NCI-H2196 (cell line): ENCODE measurements around the gene CYTH1.

Experiments used
- DNase-seq: peaks from one replicate; lab custom pipeline; 2025; ENCODE audit not compliant: unreplicated experiment; lab: John Stamatoyannopoulos, UW

Gene CYTH1

DNA sequence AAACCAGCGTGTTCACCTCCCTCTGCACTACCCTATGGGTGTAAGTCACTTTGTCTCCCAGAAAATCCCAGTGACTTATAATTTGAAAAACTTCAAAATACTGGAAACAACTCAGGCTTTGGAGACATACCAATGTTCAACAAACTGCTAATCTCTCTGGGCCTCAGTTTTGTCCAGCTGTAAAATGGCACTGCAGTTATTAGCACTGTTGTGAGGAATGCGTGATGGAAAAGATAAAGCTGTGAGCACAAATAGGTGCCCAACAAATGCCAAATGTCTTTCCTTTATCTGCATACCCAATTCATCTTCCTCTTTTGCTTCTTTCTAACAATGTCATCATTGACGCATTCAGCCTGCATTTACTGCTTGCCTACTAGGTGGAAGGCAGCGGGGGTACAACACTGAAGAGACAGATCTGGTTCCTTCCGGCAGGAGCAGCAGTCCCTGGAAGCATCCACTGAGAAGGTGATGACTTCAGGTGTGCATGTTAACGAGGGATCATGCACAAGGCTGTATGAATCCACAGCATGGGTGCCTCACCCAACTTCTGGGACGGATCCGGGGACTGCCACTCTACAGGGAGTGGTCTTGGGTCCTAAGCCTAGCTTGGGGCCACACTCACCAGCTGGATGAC lies 63.4 kb downstream of the CYTH1 start:
- DNase-seq: no peak

DNA sequence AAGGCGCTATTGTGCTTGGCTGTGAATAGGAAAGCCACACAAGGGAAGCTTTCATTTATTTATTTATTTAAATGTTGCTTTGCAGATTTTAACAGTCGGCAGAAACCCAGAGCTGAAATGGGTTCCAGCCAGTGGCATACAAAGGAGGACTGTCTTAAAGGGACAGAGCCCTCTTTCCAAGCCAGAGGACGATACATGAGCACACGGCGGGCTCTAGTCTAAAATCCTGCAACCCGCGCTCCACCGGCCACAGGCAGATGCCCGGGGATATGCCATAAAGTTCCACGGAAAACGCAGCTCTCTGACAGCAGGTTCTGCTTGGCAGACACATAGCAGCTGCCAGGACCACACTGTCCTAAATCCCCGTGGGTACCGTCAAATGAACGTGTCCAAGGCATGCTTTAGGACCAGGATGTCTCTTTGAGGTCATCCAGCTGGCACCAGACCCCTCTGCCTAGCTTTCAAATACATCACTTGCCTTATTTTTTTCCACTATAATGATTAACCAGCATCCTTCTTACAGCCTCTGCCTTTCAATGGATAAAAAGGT lies 64.6 kb downstream of the CYTH1 start:
- peak; percentile 67 for DNase-seq

DNA sequence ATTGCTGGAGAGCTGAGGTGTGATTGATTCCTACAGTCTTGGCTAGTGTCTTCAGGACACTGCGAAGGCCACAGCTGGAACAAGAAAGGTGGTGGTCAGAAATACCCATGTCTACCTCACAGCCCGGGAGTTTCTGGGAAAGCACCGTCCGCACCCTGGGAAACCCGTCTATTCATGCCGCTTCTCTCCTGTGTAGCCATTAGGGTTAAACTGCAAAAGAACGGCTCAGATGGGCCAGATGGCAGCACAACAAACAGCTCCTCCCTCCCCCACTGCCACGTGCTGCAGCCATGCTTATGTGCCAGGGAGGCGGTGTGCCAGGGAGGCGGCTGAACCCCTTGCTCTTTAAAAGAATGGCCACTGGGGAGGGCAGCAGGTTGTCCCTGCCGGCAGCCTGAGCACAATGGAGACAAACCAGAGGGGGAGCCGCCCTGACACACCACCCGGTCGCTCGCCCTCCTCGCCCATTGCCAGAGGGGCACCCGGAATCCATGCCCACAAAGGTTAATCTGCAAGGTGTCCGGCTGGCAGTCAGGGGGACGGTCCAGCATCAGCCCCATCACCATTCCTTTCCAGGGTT lies 65.2 kb downstream of the CYTH1 start:
- DNase-seq: peak; percentile 92

DNA sequence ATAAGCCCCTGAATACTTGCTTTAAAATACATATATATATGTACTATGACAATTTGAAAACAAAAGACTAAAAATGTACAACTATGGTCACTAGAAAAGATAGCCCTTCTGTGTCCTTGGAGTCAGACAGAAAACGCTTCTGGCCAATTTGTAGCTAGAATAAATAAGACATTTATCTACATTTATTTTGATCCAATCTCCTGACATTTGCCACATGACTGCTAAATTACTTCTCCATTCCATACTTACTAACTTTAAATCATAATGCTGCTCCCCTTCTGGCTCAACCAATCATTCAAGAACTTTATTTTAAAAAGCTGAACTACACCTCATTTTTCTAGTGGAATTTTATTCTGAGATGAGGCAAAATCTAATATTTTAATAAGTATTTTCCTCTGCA lies 65.8 kb downstream of the CYTH1 start:
- no peak for DNase-seq

DNA sequence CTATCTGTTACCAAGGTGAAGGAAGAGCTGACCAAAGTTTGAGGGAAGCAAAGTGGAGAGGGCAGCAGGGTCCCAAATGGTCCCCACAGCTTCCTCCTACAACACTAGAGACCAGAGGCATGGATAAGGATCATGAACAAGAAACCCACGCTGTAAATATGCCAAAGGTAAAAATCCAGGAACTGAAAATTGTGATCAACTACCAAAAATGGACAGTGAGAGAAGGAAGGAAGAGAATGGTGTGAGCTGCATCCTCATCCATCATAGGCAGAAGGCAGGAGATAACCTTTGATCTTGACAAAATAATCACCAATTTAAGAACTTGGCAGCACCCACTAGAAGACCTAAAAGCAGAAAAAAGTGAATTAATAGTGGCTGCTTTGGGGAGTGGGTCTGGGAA lies 66.2 kb downstream of the CYTH1 start:
- DNase-seq: no peak

DNA sequence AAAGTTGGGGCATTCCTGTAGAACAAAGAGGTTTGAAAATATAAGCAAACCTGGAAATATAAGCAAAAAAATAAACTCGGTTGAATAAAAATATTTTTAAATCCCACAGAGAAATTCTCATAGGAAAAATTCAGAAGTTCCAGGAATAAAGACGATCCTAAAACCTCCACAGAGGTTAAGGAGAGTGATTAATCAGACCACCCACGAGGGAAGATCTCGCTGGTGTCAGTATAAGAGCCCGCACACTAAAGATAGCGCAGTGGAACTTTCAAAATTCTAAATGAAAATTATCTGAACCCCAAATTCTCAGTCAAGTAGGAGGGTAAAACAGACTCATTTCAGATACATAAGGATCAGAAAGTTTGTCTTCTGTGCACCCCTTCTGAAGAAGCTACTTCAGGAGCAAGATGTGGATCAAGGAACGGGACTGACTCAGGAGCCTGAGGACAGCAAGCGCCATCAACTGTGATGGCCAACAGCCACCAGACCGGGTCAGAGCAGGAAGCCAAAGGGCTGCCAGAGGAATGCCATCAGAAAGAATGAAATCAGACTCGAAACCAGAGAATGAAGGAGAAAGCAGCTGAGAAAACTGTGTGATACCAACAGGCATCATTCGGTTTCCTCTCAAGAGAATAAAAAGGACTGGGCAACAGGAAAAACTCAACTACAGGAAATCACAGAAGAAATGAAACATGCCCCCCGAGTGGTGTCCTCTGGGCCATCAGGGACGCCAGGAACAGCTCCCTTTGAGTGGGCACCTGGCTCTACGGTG lies 66.9 kb downstream of the CYTH1 start:
- no peak for DNase-seq

DNA sequence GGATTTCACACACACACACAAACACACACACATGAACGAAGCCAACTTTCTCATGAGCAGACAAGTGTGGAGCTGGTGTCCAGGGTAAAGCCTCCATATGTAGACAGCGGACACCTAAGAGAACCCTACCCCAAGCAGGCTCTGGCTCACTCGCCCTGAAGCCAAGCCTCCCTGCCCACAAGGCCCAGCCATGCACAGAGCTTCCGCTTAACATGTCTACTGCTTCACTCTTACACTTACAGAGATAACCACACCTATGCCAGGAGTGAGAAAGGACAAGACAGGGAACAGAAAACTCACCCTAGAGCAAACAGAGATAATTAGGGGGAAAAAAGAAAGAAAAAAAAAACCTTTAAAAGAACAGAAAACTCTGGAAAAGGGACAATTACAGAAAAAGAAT lies 67.5 kb downstream of the CYTH1 start:
- no peak for DNase-seq

DNA sequence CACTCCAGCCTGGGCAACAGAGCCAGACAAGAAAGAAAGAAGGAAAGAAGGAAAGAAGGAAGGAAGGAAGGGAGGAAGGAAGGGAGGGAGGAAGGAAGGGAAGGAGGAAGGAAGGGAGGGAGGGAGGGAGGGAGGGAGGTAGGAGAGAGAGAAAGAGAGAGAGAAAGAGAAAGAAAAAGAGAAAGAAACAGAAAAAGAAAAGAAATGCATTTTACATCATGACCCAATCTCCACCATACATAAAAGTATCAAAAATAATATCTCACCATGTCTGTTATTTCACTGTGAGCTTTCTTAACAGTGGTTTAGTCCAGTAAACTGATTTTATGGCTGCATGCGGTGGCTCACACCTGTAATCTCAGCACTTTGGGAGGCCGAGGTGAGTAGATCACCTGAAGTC lies 70.0 kb downstream of the CYTH1 start:
- DNase-seq: no peak

DNA sequence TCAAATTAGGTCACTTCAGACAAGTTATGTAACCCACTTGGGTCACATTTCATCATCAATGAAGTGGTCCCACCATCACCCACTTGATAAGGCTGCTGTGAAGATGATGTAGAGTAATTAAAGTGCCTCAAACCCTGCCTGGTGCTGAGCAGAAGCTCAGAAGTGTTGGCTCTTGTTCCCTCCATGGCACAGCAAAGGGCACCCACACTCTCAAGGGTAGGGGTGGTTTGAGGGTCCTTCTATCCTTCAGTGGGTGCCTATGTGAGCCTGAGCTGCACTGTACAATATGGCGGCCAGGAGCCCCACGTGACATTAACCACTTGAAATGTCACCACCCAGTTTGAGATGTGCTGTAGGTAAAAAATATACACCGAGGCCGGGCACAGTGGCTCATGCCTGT lies 71.5 kb downstream of the CYTH1 start:
- DNase-seq: no peak

DNA sequence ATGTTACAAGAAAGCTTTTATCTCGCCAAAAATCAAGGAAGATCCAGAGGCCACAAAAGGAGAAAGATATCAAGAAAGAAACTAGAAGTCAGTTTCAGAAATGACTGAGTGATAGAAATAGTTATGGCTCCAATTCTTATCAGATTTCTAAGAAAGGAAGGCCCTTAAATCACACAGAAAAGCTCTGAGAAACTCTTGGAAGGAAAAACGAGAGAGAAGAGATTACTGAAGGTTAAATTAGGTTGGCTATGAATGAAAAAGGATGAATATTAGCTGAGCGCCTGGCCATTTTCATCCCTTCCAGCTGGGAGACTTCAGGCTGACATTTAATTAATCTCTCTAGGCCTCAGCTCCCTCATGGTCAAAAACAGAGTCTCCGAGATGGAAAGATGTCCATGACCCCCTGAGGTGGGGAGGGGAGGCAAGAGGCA lies 72.3 kb downstream of the CYTH1 start:
- no peak for DNase-seq

DNA sequence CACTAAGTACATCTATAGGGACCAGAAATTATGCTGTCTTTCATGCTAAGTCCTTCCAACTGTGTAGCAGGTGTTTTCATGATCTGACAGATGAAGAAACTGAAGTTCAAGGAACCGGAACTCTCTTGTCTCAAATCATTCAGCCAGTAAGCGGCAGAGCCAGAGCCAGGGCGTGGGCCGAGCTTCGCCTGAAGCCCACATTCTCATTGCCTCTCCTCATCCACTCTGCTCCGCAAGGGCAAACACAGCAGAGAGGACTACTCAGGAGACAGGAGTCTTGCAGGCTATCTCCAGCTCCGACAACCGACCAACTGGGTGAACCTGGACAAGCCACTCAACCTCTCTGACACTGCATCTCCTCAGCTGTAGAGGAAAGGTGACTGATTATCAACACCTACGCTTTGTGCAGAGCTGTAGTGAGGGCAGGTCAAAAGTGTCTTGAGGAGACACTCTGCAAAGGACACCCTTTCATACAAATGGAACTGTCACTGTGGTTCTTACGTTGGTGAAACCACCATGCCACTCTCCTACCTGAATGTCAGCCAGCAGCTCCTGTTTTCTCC lies 72.9 kb downstream of the CYTH1 start:
- DNase-seq: no peak

DNA sequence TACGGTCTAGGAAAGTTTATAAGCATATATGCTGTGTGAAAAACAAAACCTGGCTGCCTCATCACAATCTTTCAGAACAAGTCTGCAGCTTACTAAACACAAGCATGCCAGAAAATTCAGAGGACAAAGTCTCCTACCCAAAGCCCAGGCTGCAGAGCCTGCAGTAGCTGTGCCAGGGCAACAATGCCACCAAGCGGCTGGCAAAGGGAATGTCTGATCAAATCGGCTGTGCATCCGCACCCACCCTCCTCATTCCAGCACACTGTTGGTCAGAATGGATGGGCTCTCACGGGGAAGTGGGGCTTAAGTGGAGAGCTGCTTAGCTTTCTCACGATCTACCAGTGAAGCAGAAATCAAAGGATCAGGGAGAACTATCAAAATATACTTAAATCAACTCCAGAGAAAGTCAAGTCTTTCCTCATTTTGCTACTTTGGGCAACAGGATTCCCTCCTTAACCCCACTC lies 73.5 kb downstream of the CYTH1 start:
- peak; percentile 84 for DNase-seq

DNA sequence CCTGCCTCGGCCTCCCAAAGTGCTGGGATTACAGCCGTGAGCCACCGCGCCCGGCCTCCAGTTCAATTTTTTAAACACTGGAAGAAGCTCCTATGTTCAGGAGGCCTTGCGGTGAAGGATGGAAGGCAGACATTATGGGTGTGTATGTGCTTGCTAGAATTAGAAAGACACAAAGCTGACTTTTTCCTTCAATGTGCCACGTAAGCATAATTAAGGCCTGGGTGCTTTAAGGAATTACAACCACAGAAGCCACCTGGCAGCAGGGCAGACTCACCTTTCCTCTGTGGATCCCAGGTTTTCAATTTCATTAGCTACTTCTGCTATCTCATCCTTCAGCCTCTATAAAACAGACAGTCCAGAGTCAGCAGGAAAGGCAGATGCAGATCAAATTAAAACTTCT lies 74.2 kb downstream of the CYTH1 start:
- no peak for DNase-seq

DNA sequence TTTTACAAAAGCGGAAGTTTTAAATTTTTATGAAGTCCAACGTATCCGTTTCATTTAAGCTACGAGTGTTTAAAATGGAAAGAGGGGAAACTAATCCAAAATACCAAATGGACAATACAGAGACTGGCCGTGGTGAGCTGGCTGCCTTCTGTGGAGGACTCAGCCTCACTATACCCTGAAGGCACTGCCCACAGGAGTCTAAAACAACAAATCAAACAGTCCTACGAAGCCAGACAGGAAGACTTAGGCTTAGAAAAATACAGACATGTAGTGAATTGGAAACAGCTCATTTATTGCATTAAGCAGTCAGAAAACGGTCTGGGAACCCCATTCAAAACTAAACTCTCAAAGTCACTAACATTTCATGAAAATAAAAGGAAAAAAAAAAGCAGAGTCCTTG lies 75.1 kb downstream of the CYTH1 start:
- no peak for DNase-seq

DNA sequence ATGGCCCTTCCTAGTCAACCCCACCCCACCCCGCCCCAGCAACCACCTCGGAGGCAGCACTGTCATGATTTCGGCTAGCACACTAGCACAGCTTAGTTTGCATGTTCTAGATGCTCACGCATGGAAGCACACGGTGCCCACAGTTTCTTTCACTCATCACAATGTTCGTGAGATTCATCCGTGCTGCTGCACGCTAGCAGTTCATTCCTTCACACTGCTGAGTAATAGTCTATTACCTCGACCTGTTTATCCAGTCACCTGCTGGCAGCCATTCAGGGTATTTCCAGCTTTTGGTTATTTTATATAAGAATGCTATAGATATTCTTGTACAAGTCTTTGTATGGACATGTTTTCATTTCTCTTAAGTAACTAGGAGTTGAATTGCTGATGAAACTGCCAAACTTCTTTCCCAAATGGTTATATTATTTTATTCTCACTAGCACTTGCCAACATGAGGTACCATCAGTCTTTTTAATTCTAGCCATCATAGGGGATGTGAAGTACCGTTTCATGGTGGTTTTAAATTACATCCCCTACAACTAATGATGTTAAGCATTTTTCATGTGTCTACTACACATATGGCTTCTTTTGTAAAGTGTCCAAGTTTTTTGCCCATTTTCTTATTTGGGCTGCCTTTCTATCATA lies 75.7 kb downstream of the CYTH1 start:
- no peak for DNase-seq

DNA sequence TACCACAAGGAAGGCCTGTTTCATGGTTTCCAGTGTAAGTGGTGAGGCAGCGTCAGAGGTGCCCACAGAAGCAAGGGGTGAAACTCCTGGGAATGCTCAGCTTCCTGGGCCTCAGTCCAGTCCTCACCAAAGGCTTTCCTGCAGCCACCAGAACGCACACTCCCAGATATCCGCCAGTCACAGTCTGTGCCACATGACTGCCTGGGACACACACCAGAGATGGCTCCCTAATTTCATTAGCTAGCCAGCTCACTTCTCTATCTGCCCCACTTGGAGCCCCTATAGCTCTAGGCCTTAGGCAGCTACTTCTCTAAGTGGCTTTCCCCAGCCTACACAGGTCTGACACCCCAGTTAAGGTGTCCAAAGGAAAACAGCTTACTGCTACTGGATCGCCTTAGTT lies 77.0 kb downstream of the CYTH1 start:
- DNase-seq: no peak

DNA sequence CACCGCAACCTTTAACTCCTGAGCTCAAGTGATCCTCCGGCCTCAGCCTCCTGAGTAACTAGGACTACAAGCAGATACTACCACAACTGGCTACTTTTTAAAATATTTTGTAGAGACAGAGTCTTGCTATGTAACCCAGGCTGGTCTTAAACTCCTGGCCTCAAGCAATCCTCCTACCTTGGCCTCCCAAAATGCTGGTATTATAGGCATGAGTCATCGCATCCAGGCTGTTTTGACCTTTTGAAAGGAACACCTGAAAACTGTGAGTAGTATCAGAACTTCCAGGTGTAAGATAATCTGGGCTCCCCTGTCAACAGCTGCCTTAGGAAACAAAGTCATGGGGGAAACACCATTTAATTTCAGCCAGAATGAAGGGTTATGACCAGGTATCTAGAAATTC lies 77.5 kb downstream of the CYTH1 start:
- DNase-seq: no peak

DNA sequence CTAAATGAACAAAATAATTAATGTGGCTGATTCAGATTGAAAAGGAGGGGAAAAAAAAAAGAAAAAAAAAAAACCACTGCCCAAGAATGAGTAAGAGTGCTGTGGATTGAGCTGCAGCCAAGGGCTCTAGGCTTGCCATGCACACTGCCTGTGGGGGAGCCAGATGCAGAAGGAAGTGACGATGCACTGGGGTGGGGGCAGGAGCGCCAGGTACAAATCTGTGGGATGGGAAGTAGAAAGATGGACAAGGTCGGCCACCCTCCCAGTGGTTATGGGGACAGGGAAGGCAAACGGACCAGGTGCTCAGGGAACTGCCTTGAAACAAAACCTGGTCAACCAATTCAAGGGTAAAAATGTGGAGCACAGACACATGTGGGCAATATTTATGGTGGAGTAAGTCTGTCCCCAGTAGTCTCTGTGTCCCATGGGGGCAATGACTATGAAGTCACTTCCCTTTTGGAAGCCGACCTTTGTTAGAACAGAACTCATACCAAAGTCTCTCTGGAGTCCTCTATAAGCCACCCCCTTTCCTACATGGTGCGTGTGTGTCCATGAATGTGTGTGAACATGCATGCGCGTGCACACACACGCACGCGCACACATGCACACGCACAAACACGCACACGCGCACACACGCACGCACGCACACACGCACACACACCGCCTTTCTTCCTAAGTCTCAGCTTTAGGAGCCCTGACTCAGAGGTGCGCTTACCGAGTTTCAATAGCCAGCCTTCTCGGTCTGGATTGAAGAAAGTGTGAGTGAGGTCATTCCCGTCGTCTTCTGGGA lies 84.3 kb downstream of the CYTH1 start:
- DNase-seq: no peak

DNA sequence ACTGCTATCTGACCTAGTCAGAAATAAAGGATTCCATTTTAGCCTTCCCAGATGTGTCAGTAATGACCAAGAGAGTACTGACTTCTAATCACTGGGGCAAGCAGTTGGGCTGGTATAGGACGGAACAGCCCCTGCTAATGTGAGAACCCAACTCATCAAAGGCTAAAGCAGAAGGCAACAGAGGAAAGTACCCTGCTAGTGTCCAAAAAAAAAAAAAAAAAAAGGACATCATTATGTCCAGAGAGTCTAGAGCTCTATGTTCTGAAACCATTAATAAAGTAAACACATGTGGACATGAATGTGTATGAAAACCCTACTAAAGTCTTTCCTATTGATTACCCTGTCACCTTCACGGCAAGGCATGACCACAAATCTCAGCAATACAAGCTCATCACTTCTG lies 85.0 kb downstream of the CYTH1 start:
- DNase-seq: no peak
